ENCODE results near the gene PGPEP1.

PGPEP1 gene

GRCh38 chr19:18340190-18340989, at the start of gene PGPEP1:
Gene PGPEP1, plus strand, starts transcription at chr19:18340598. Its CDS starts 84 bp downstream, at chr19:18340682.
- peak; percentile 21 for DNase-seq

- DNase-seq, result no peak
Observed at GRCh38 chr19:18291019-18291524, 49.3 kb upstream of the PGPEP1 start.

- peak; percentile 73 for DNase-seq
Observed at GRCh38 chr19:18291590-18292461, 48.6 kb upstream of the PGPEP1 start.

GRCh38 chr19:18292462-18292809, 48.0 kb upstream of the PGPEP1 start:
- no peak for DNase-seq

- DNase-seq, result peak; percentile 37
Observed at GRCh38 chr19:18292810-18293641, 47.4 kb upstream of the PGPEP1 start.

- no peak for DNase-seq
Observed at GRCh38 chr19:18293642-18294466, 46.5 kb upstream of the PGPEP1 start.

- no peak for DNase-seq
Observed at GRCh38 chr19:18294467-18294864, 45.9 kb upstream of the PGPEP1 start.

GRCh38 chr19:18295034-18295451, 45.4 kb upstream of the PGPEP1 start:
- no peak for DNase-seq

- DNase-seq, result no peak
Observed at GRCh38 chr19:18297308-18297707, 43.1 kb upstream of the PGPEP1 start.

GRCh38 chr19:18298601-18299000, 41.8 kb upstream of the PGPEP1 start:
- DNase-seq, result no peak

GRCh38 chr19:18299654-18300053, 40.7 kb upstream of the PGPEP1 start:
- no peak for DNase-seq

GRCh38 chr19:18300930-18301717, 39.3 kb upstream of the PGPEP1 start:
- DNase-seq, result no peak

GRCh38 chr19:18301718-18302111, 38.7 kb upstream of the PGPEP1 start:
- DNase-seq, result no peak

- no peak for DNase-seq
Observed at GRCh38 chr19:18304208-18304457, 36.3 kb upstream of the PGPEP1 start.

GRCh38 chr19:18304458-18305310, 35.7 kb upstream of the PGPEP1 start:
- peak; percentile 67 for DNase-seq

- DNase-seq, result no peak
Observed at GRCh38 chr19:18306209-18306887, 34.0 kb upstream of the PGPEP1 start.

- no peak for DNase-seq
Observed at GRCh38 chr19:18306888-18307260, 33.5 kb upstream of the PGPEP1 start.

GRCh38 chr19:18307271-18307681, 33.1 kb upstream of the PGPEP1 start:
- DNase-seq, result no peak

GRCh38 chr19:18308051-18308947, 32.1 kb upstream of the PGPEP1 start:
- no peak for DNase-seq

Measured in KG1 (cell line).